ENCODE results near the gene LIMS2. TPM values are rescaled to one million over a fixed set of nuclear protein-coding genes. Genes with fewer than 3 reads are reported as not detected.

Gene LIMS2
- total RNA-seq, 2 experiments from 2014 or later = 6.1 to 7.0 TPM

GRCh38 chr2:127646487-127647241, 28.7 kb downstream of the LIMS2 start:
- Mint-ChIP-seq H3K27ac (no peak overlapping the region), H3K9me3 (no peaks in the 10 kb centered on the region), H3K27me3 (no peaks in the 10 kb centered on the region), H3K4me1 (ENCODE audit: low read depth) (peaks cover 61% of the 10 kb centered on the region), H3K4me3 (no peak overlapping the region), H3K36me3 (ENCODE audit: low read depth) (no peaks in the 10 kb centered on the region)
- no peaks in the 10 kb centered on the region for H3K9me3 ChIP-seq (ENCODE audit: control insufficient read depth in 1 of 2, insufficient read depth in 1 of 2, low read length in 2 of 2)
- no peaks in the 10 kb centered on the region for H3K36me3 ChIP-seq (ENCODE audit: insufficient read depth, low read length)
- no peak for ATAC-seq (ENCODE audit: poor library complexity)
- no peak for TF ChIP-seq CTCF (IDR thresholded peaks at IDR 0.05)
- no peak for DNase-seq
- H3K27ac ChIP-seq (ENCODE audit: low read depth in 1 of 2, low read length in 2 of 2) = no peak overlapping the region
- H3K27me3 ChIP-seq (ENCODE audit: control insufficient read depth in 1 of 2, insufficient read depth in 2 of 2, low read length in 2 of 2) = no peaks in the 10 kb centered on the region
- peaks cover 38% of the 10 kb centered on the region for H3K4me1 ChIP-seq (ENCODE audit: insufficient read depth, low read length)
- ChIA-PET POLR2A (no interaction called here), CTCF (interaction anchor here (5.0 kb wide), 1 partner anchor 55 kb away, joined by 78 read pairs; no protein-coding TSS in a partner anchor)
- no peak overlapping the region for H3K4me3 ChIP-seq (ENCODE audit: low read length)
- intact Hi-C loops (cut with DNase I, micrococcal nuclease) = loop anchor here (5.0 to 10.0 kb wide), 5 partner anchors 69 to 562 kb away; partner anchors contain the start of genes IWS1 (in 2 of the 2) and WDR33 (in 1 of the 2)

GRCh38 chr2:127645395-127646291, 29.7 kb downstream of the LIMS2 start, which contains the start of gene GPR17:
TSS of gene GPR17 (plus strand) at chr2:127646153. CDS start at chr2:127650736, 4,583 bp downstream.
- TF ChIP-seq CTCF (IDR thresholded peaks at IDR 0.05) = no peak
- no peak within 1 kb of the TSS for H3K4me3 ChIP-seq (ENCODE audit: low read length)
- no peaks in the 10 kb centered on the region for H3K36me3 ChIP-seq (ENCODE audit: insufficient read depth, low read length)
- Mint-ChIP-seq H3K9me3 (no peaks in the 10 kb centered on the region), H3K27ac (peak within 1 kb of the TSS; percentile 94), H3K4me3 (no peak within 1 kb of the TSS), H3K27me3 (no peaks in the 10 kb centered on the region), H3K36me3 (ENCODE audit: low read depth) (no peaks in the 10 kb centered on the region), H3K4me1 (ENCODE audit: low read depth) (peaks cover 65% of the 10 kb centered on the region)
- DNase-seq = no peak
- no peak for ATAC-seq (ENCODE audit: poor library complexity)
- peaks cover 49% of the 10 kb centered on the region for H3K4me1 ChIP-seq (ENCODE audit: insufficient read depth, low read length)
- ChIA-PET CTCF (no interaction called here), POLR2A (interaction anchor here (1.2 kb wide), 1 partner anchor 56 kb away, joined by 5 read pairs; the partner anchor contains the start of gene SFT2D3)
- intact Hi-C loops (cut with DNase I, micrococcal nuclease) = loop anchor here (5.0 to 10.0 kb wide), 5 partner anchors 68 to 561 kb away; partner anchors contain the start of genes IWS1 (in 2 of the 2) and WDR33 (in 1 of the 2)
- no peak within 1 kb of the TSS for H3K27ac ChIP-seq (ENCODE audit: low read depth in 1 of 2, low read length in 2 of 2)
- H3K9me3 ChIP-seq (ENCODE audit: control insufficient read depth in 1 of 2, insufficient read depth in 1 of 2, low read length in 2 of 2) = no peaks in the 10 kb centered on the region
- no peaks in the 10 kb centered on the region for H3K27me3 ChIP-seq (ENCODE audit: control insufficient read depth in 1 of 2, insufficient read depth in 2 of 2, low read length in 2 of 2)

GRCh38 chr2:127645026-127645394, 30.3 kb downstream of the LIMS2 start:
- DNase-seq = no peak
- Mint-ChIP-seq H3K27me3 (no peaks in the 10 kb centered on the region), H3K27ac (peak overlapping the region; percentile 94), H3K4me1 (ENCODE audit: low read depth) (peaks cover 71% of the 10 kb centered on the region), H3K4me3 (no peak overlapping the region), H3K36me3 (ENCODE audit: low read depth) (no peaks in the 10 kb centered on the region), H3K9me3 (no peaks in the 10 kb centered on the region)
- no peak for TF ChIP-seq CTCF (IDR thresholded peaks at IDR 0.05)
- Histone ChIP-seq H3K36me3 (ENCODE audit: insufficient read depth, low read length) (no peaks in the 10 kb centered on the region), H3K4me1 (ENCODE audit: insufficient read depth, low read length) (peaks cover 55% of the 10 kb centered on the region), H3K9me3 (ENCODE audit: control insufficient read depth in 1 of 2, insufficient read depth in 1 of 2, low read length in 2 of 2) (no peaks in the 10 kb centered on the region), H3K27me3 (ENCODE audit: control insufficient read depth in 1 of 2, insufficient read depth in 2 of 2, low read length in 2 of 2) (no peaks in the 10 kb centered on the region), H3K27ac (ENCODE audit: low read depth in 1 of 2, low read length in 2 of 2) (no peak overlapping the region), H3K4me3 (ENCODE audit: low read length) (no peak overlapping the region)
- ChIA-PET POLR2A (interaction anchor here (1.2 kb wide), 1 partner anchor 57 kb away, joined by 5 read pairs; the partner anchor contains the start of gene SFT2D3), CTCF (interaction anchor here (1.1 kb wide), 1 partner anchor 54 kb away, joined by 5 read pairs; no protein-coding TSS in a partner anchor)
- intact Hi-C loops (cut with DNase I, micrococcal nuclease) = loop anchor here (5.0 to 10.0 kb wide), 5 partner anchors 68 to 560 kb away; partner anchors contain the start of genes IWS1 (in 2 of the 2) and WDR33 (in 1 of the 2)
- no peak for ATAC-seq (ENCODE audit: poor library complexity)
